H1 (cell line): ENCODE data around the gene PSMD5. TPM values are rescaled to one million over a fixed set of nuclear protein-coding genes. Genes with fewer than 3 reads are reported as not detected.

Experiments
- SP2 ChIP-seq: IDR thresholded peaks from 2 replicates; pipeline ENCODE4 v1.6.1; 2012; ENCODE audit warnings: mild to moderate bottlenecking, low read length, inconsistent platforms
- SRF ChIP-seq: IDR thresholded peaks from 2 replicates; pipeline ENCODE4 v1.6.1; 2011; ENCODE audit warnings: mild to moderate bottlenecking, low read depth, low read length, moderate library complexity
- polyA plus RNA-seq, 7 experiments: library from polyadenylated mRNA; depleted of rRNA in 3 of 7; stranded (reverse) in 5 of 7; unstranded in 2 of 7; fragments of >200 nt in 5 of 7; fragments of 200-250 nt in 2 of 7; gene quantifications; 1 replicate in 5 of 7; 2 replicates in 1 of 7; 4 replicates in 1 of 7; pipeline versions ENCODE4 v1.2.1 to v1.2.3, GENCODE V29; 2011 to 2013; ENCODE audit warnings: missing spikeins in 2 of 7, mixed read lengths in 2 of 7
- total RNA-seq: library from RNA; stranded (reverse); fragmentation: NEBNext Ultra II Directional; extraction: Animal tissue kit (Norgen Biotek cat#: 25700); gene quantifications from 2 replicates; pipeline ENCODE4 v1.2.1, GENCODE V29; 2021

PSMD5 gene
- total and polyA plus RNA-seq, 2 of the 8 experiments (the other 6 are each of a cell fraction or from before 2014, with no cell fraction given) = 19.2 to 30.5 TPM

- TF ChIP-seq SP2 (no peak), SRF (no peak)
Measured at GRCh38 chr9:120845255-120845654, 2.5 kb upstream of the PSMD5 start (continued).
